OCI-LY1 (cell line): ENCODE measurements around the gene NSD2.

Source experiments
- CTCF ChIP-seq: fragments of 200-600 bp; sonication (generic), shearing (Covaris generic); IDR thresholded peaks from 2 replicates; pipeline ENCODE4 v1.5.1; 2017; ENCODE audit warnings: mild to moderate bottlenecking, antibody characterized with exemption, low read length, moderate library complexity, mixed read lengths
- EZH2 ChIP-seq: fragments of 200-600 bp; sonication (generic), shearing (Covaris generic); IDR thresholded peaks from 2 replicates; pipeline ENCODE4 v1.8.0; 2017; ENCODE audit warnings: borderline replicate concordance, mixed run types, mild to moderate bottlenecking, antibody characterized with exemption, low read length, moderate library complexity, mixed read lengths

GRCh38 chr4:1983846-1984405, 112.7 kb downstream of the NSD2 start:
- TF ChIP-seq CTCF (no peak), EZH2 (no peak)
